K562 (cell line): ENCODE measurements around the gene FTO. TPM values are rescaled to one million over a fixed set of nuclear protein-coding genes. Genes with fewer than 3 reads are reported as not detected.

Experiments
- ATAC-seq: fragments of 200-7000 bp; cut with Tn5 transposase; 3 replicates; pipeline ENCODE4 v1.9.1; 2020; ENCODE audit warnings: moderate library complexity
- BruUV-seq: library from RNA; stranded (reverse); fragments of 400-500 nt; replicated peaks from 2 replicates; lab custom pipeline; 2021; lab: Mats Ljungman, UMichigan
- CTCF ChIA-PET: fragments of 300-600 bp; formaldehyde crosslinking; extraction: SDS; loops from one replicate; lab custom pipeline; 2021; ENCODE audit warnings: low intra/inter-chr PET ratio; lab: Yijun Ruan, JAX
- POLR2A ChIA-PET: fragments of 300-600, 350-650 bp; sonication (Branson Sonifier 250); formaldehyde crosslinking; extraction: SDS; loops from one replicate; lab custom pipeline; 2021; ENCODE audit warnings: antibody characterized with exemption, inconsistent platforms; lab: Yijun Ruan, JAX
- DNase-seq, 4 experiments: peaks; one replicate each; pipeline versions ENCODE4 v3.0.0 to v3.0.0-alpha.2; 2011 to 2018; ENCODE audit warnings: low spot score in 3 of 4, mixed read lengths in 3 of 4; ENCODE audit errors: extremely low read depth in 1 of 4
- FAIRE-seq: peaks from 2 replicates; lab custom pipeline; 2011; peaks lifted over from hg19 to GRCh38; lab: Jason Lieb, UNC
- H2AFZ ChIP-seq: 2 replicates; pipeline ENCODE4 v1.6.0; 2011; ENCODE audit warnings: low read depth, low read length, control low read depth, inconsistent platforms
- H3K27ac ChIP-seq: fragments of 200-600 bp; 3 replicates; pipeline ENCODE4 v1.8.0; 2011; ENCODE audit warnings: low read depth, mild to moderate bottlenecking, control low read depth, inconsistent platforms, low read length, moderate library complexity, mixed read lengths; ENCODE audit errors: extremely low read depth
- H3K27me3 ChIP-seq, 2 experiments: fragments of 300-600 bp in 1 of 2; 2 replicates in 1 of 2; 3 replicates in 1 of 2; pipeline versions ENCODE4 v1.6.0 to v1.8.0; 2011; ENCODE audit warnings: inconsistent platforms in 2 of 2, low read length in 2 of 2, mild to moderate bottlenecking in 1 of 2, mixed read lengths in 1 of 2, moderate library complexity in 1 of 2; ENCODE audit not compliant: control insufficient read depth in 2 of 2, insufficient read depth in 2 of 2
- H3K36me3 ChIP-seq: fragments of 300-600 bp; 3 replicates; pipeline ENCODE4 v1.8.0; 2011; ENCODE audit warnings: mild to moderate bottlenecking, low read length, inconsistent platforms; ENCODE audit not compliant: control insufficient read depth, insufficient read depth
- H3K4me1 ChIP-seq, 2 experiments: fragments of 200-600 bp in 1 of 2; replicated peaks in 1 of 2; 2 replicates in 1 of 2; 3 replicates in 1 of 2; pipeline versions ENCODE4 v1.5.1 to v1.8.0; 2011; ENCODE audit warnings: inconsistent platforms in 2 of 2, low read length in 2 of 2, mild to moderate bottlenecking in 1 of 2, mixed read lengths in 1 of 2, moderate library complexity in 1 of 2; ENCODE audit not compliant: control insufficient read depth in 2 of 2, insufficient read depth in 2 of 2
- H3K4me2 ChIP-seq: 2 replicates; pipeline ENCODE4 v1.6.1; 2011; ENCODE audit warnings: low read length, control low read depth, inconsistent platforms, mixed read lengths; ENCODE audit not compliant: insufficient read depth
- H3K4me3 ChIP-seq: fragments of 200-600 bp; sonication (generic), shearing (Covaris generic); 2 replicates; pipeline ENCODE4 v1.5.1; 2016; ENCODE audit warnings: control low read depth, inconsistent platforms
- H3K79me2 ChIP-seq: fragments of 200-600 bp; 3 replicates; pipeline ENCODE4 v1.8.0; 2011; ENCODE audit warnings: low read length, inconsistent platforms; ENCODE audit not compliant: control insufficient read depth, insufficient read depth
- H3K9ac ChIP-seq, 2 experiments: 2 replicates each; pipeline versions ENCODE4 v1.6.0 to v1.6.1; 2011; ENCODE audit warnings: low read depth in 2 of 2, low read length in 2 of 2, control low read depth in 1 of 2, inconsistent platforms in 1 of 2, mild to moderate bottlenecking in 1 of 2, mixed read lengths in 1 of 2; ENCODE audit not compliant: insufficient read depth in 1 of 2
- H3K9me1 ChIP-seq: one replicate; pipeline ENCODE4 v1.6.0; 2011; ENCODE audit warnings: inconsistent platforms, mild to moderate bottlenecking, low read length, moderate library complexity; ENCODE audit not compliant: control insufficient read depth, insufficient read depth
- H3K9me3 ChIP-seq: replicated peaks from 2 replicates; pipeline ENCODE4 v1.5.1; 2011; ENCODE audit warnings: low read depth, low read length, inconsistent platforms; ENCODE audit not compliant: control insufficient read depth, insufficient read depth
- H4K20me1 ChIP-seq: replicated peaks from 2 replicates; pipeline ENCODE4 v1.6.1; 2011; ENCODE audit warnings: low read length, inconsistent platforms, mixed read lengths; ENCODE audit not compliant: control insufficient read depth, insufficient read depth
- ARHGAP35 ChIP-seq: fragments of 450-650 bp; IDR thresholded peaks from 2 replicates; pipeline ENCODE4 v1.6.1; 2018; ENCODE audit not compliant: partially characterized antibody
- ARID2 ChIP-seq: fragments of 450-650 bp; IDR thresholded peaks from 2 replicates; pipeline ENCODE4 v1.6.1; 2017; ENCODE audit warnings: antibody characterized with exemption, mild to moderate bottlenecking
- ATF1 ChIP-seq, 2 experiments: fragments of 450-650 bp in 1 of 2; IDR thresholded peaks; 2 replicates each; pipeline ENCODE4 v1.6.1; 2016; ENCODE audit warnings: missing compliant biosample characterization in 1 of 2, missing genetic modification characterization in 1 of 2
- CTCF ChIP-seq, 3 experiments: IDR thresholded peaks in 2 of 3; conservative IDR thresholded peaks in 1 of 3; 2 replicates each; pipeline ENCODE4 v1.5.1; 2011 to 2012; ENCODE audit warnings: low read length in 3 of 3, mild to moderate bottlenecking in 3 of 3, control low read depth in 2 of 3, improper control_type of control experiment in 1 of 3, inconsistent platforms in 1 of 3, low read depth in 1 of 3, mixed read lengths in 1 of 3, moderate library complexity in 1 of 3; ENCODE audit not compliant: insufficient read depth in 2 of 3
- ELF4 ChIP-seq: fragments of 450-650 bp; formaldehyde crosslinking; IDR thresholded peaks from 2 replicates; pipeline ENCODE4 v1.4.0; 2022; ENCODE audit warnings: missing genetic modification characterization
- HNRNPUL1 ChIP-seq: fragments of 200-400 bp; formaldehyde crosslinking; IDR thresholded peaks from 2 replicates; pipeline ENCODE4 v1.6.1; 2017; ENCODE audit warnings: low read length
- NFATC3 ChIP-seq: fragments of 450-650 bp; IDR thresholded peaks from 2 replicates; pipeline ENCODE4 v1.6.1; 2017; ENCODE audit warnings: mild to moderate bottlenecking
- NFXL1 ChIP-seq: fragments of 450-650 bp; formaldehyde crosslinking; IDR thresholded peaks from 2 replicates; pipeline ENCODE4 v1.4.0; 2021; ENCODE audit warnings: mild to moderate bottlenecking
- PYGO2 ChIP-seq: fragments of 450-650 bp; IDR thresholded peaks from 2 replicates; pipeline ENCODE4 v1.6.1; 2016; ENCODE audit warnings: mild to moderate bottlenecking, missing genetic modification characterization, moderate library complexity, missing compliant biosample characterization
- RAD51 ChIP-seq: fragments of 450-650 bp; IDR thresholded peaks from 2 replicates; pipeline ENCODE4 v1.7.1; 2016; ENCODE audit warnings: low read depth, mild to moderate bottlenecking, borderline replicate concordance
- SAP30 ChIP-seq: fragments of 200-600 bp; sonication (generic); IDR thresholded peaks from 2 replicates; pipeline ENCODE4 v1.6.1; 2012; ENCODE audit warnings: borderline replicate concordance, low read depth, mild to moderate bottlenecking, moderate library complexity, low read length, control low read depth, inconsistent platforms; ENCODE audit not compliant: insufficient read depth, poor library complexity, severe bottlenecking
- SIN3A ChIP-seq, 2 experiments: fragments of 150-350 bp in 1 of 2; IDR thresholded peaks; 2 replicates each; pipeline ENCODE4 v1.6.1; 2011 to 2016; ENCODE audit warnings: borderline replicate concordance in 2 of 2, low read depth in 2 of 2, low read length in 2 of 2, mild to moderate bottlenecking in 2 of 2, moderate library complexity in 2 of 2; ENCODE audit not compliant: control insufficient read depth in 1 of 2
- SMARCB1 ChIP-seq: IDR thresholded peaks from 2 replicates; pipeline ENCODE4 v1.6.1; 2011; ENCODE audit warnings: improper control_type of control experiment, low read depth; ENCODE audit not compliant: insufficient read length
- SMARCC2 ChIP-seq: fragments of 450-650 bp; IDR thresholded peaks from 2 replicates; pipeline ENCODE4 v1.6.1; 2017; ENCODE audit warnings: antibody characterized with exemption, moderate library complexity, mild to moderate bottlenecking, low read depth
- SRSF3 ChIP-seq: fragments of 200-400 bp; formaldehyde crosslinking; IDR thresholded peaks from 2 replicates; pipeline ENCODE4 v1.6.1; 2016; ENCODE audit warnings: mild to moderate bottlenecking, low read length, moderate library complexity; ENCODE audit not compliant: insufficient read depth
- TAF1 ChIP-seq: IDR thresholded peaks from 2 replicates; pipeline ENCODE4 v1.6.1; 2011; ENCODE audit warnings: mild to moderate bottlenecking, low read length, moderate library complexity; ENCODE audit not compliant: insufficient read depth, control insufficient read depth, severe bottlenecking; ENCODE audit errors: extremely low read depth
- U2AF2 ChIP-seq: fragments of 200-400 bp; formaldehyde crosslinking; optimal IDR thresholded peaks from 2 replicates; pipeline ENCODE3; 2017; ENCODE audit warnings: low read depth, mild to moderate bottlenecking, low read length
- XRCC4 ChIP-seq: IDR thresholded peaks from one replicate; pipeline ENCODE4 v1.6.1; 2011; ENCODE audit not compliant: insufficient read depth, insufficient read length; ENCODE audit errors: extremely low read depth
- XRCC5 ChIP-seq: fragments of 200-400 bp; formaldehyde crosslinking; IDR thresholded peaks from 2 replicates; pipeline ENCODE4 v1.6.1; 2017; ENCODE audit warnings: low read depth, mild to moderate bottlenecking, low read length
- WGBS: fragments of 100-300 bp; shearing (Covaris generic); methylation state at CpG from one replicate; pipeline ENCODE4 v1.1.6; 2016; ENCODE audit warnings: low coverage, mixed read lengths; ENCODE audit not compliant: insufficient coverage; ENCODE audit errors: missing lambda C conversion rate; 5-methylcytosine and 5-hydroxymethylcytosine counted together
- in situ Hi-C: fragments of 300-500 bp; cut with MboI; formaldehyde crosslinking; loops from 4 replicates; pipeline ENCODE4 v1.15.0; 2018; ENCODE audit warnings: inconsistent platforms, mixed read lengths
- intact Hi-C: fragments of 100-400 bp; cut with micrococcal nuclease; formaldehyde crosslinking; loops from 2 replicates; pipeline ENCODE4 v1.14.2; 2022
- polyA plus RNA-seq, 8 experiments: library from polyadenylated mRNA; depleted of rRNA in 4 of 8; stranded (reverse) in 5 of 8; unstranded in 3 of 8; fragments of >200 nt; fragmentation: Nextera tagmentation in 2 of 8; fragmentation: Illumina TruSeq in 1 of 8; extraction: Ambion mirVana in 2 of 8; extraction: Trizol in 1 of 8; gene quantifications; 2 replicates each; pipeline versions ENCODE4 v1.2.1 to v1.2.3, GENCODE V29; 2011 to 2014; ENCODE audit warnings: inconsistent platforms in 1 of 8, missing spikeins in 1 of 8
- total RNA-seq, 7 experiments: library from RNA; depleted of rRNA in 6 of 7; stranded (reverse); fragments of >200 nt in 6 of 7; fragmentation: Illumina TruSeq in 2 of 7; extraction: Trizol in 2 of 7; gene quantifications; 2 replicates each; pipeline versions ENCODE4 v1.2.1 to v1.2.3, GENCODE V29; 2011 to 2021; ENCODE audit warnings: low replicate concordance in 1 of 7

FTO gene
- total and polyA plus RNA-seq, 9 of the 15 experiments (the other 6 are each of a cell fraction or from before 2014, with no cell fraction given): 11.3 to 27.7 (median 25.5) TPM

DNA sequence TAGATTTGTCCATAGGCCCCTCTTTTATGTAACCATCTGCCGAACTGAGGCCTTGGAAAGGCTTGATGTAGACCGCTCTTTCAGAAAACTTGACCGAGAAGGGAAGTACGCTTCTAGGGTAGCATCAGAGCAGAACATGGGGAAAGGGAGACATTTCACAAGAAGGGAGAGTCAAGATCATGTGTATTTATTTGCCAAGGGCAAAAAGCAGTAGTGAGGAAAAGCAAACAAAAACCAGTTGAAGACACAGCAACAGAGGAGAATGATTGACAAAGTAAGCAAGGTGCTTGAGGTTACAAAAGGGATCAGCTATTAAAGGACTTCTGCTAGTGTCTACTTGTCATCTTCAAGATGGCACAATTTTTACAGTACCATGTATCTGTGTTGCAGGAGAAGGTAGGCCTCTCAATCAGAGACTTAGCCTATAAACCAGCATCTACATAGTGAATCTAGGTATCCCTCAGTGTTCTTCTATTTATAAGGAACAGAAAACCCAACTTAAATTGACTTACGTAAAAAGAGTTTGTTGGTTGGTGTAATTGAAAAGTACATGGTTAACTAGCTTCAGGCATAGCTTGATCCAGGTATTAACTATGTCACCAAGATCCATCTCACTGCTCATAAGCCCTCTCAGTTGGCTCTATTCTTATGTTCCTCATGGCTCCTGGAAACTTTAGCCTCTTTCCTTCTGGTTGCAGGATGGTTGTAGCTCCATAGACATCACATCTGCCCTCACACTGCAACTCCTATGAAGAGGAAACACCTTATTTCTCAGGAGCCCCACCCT is 294.3 kb downstream of the FTO start (continued):
- TF ChIP-seq XRCC4: no peak

DNA sequence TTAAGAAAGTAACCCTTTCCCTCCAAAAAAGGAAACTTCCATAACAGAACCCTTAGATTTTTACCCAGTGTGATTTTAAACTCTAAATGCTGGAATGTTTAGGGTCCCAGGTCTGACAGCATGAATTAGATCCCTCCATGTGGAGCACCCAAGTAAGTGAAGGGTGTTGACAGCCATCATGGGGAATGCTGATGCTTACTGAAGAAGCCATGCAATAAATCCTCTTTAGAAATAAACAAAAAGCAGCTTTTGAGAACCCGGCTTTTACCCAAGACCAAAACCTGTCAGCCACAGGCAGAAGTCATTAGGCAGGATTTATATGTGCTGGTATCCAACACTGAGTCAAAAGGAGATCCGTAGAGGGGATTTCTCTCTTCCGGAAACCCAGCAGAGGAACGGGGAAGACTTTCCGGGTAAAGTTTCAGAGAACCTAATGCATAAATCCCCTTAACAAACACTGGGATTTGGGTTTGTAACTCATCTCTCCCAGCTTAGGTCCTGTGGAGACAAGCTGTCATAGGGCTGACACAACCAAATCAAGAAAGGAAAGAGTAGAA is 295.1 kb downstream of the FTO start:
- Histone ChIP-seq H2AFZ (no peak overlapping the region), H3K9ac (no peak overlapping the region), H3K4me2 (no peak overlapping the region), H3K27me3 (no peaks in the 10 kb centered on the region; a peak in 1 of 5 replicates), H3K79me2 (no peaks in the 10 kb centered on the region), H3K27ac (no peak overlapping the region), H3K4me1 (no peaks in the 10 kb centered on the region), H3K9me3 (no peaks in the 10 kb centered on the region), H3K4me3 (no peak overlapping the region), H3K9me1 (no peaks in the 10 kb centered on the region), H4K20me1 (no peaks in the 10 kb centered on the region), H3K36me3 (no peaks in the 10 kb centered on the region)
- in situ Hi-C loops (no loop called here), intact Hi-C loops (no loop called here)
- ATAC-seq: no peak
- ChIA-PET POLR2A (interaction anchor here (0.6 kb wide), 1 partner anchor 9 kb away, joined by 3 read pairs; no protein-coding TSS in a partner anchor), CTCF (no interaction called here)
- FAIRE-seq: no peak
- WGBS: 50% methylated on average over 5 of the region's 5 CpGs
- DNase-seq: no peak
- no TSS peak for BruUV-seq
- TF ChIP-seq PYGO2: no peak
- no peak for TF ChIP-seq ARHGAP35
- no peak for TF ChIP-seq RAD51
- TF ChIP-seq ATF1 (CRISPR knock-in tag; IDR thresholded peaks at IDR 0.05): no peak
- no peak for TF ChIP-seq ATF1 (tag; IDR thresholded peaks at IDR 0.05)
- no peak for TF ChIP-seq XRCC5
- no peak for TF ChIP-seq SIN3A (IDR thresholded peaks at IDR 0.05; ENCODE audit: borderline replicate concordance in 2 of 2, control insufficient read depth in 1 of 2, low read depth in 2 of 2, low read length in 2 of 2)
- TF ChIP-seq ARID2: no peak
- TF ChIP-seq SRSF3: no peak
- TF ChIP-seq SAP30: no peak
- no peak for TF ChIP-seq U2AF2
- TF ChIP-seq NFATC3: no peak
- TF ChIP-seq SMARCC2: no peak
- no peak for TF ChIP-seq NFXL1 (CRISPR knock-in tag)
- TF ChIP-seq ELF4 (CRISPR knock-in tag): no peak
- TF ChIP-seq HNRNPUL1: no peak
- TF ChIP-seq SMARCB1: no peak
- TF ChIP-seq TAF1: no peak
- no peak for TF ChIP-seq CTCF (IDR thresholded peaks at IDR 0.05 in 2 of 3, conservative IDR thresholded peaks at IDR 0.05 in 1 of 3; ENCODE audit: insufficient read depth in 2 of 3, low read depth in 1 of 3, low read length in 3 of 3)
